Adrenal gland (tissue), 5 donors: Measurements from ENCODE around the gene USP7.

ENCODE experiments used
- CTCF ChIP-seq, 6 experiments: fragments of 450-650 bp in 4 of 6; fragments of 200-600 bp in 2 of 6; sonication (generic) in 1 of 6; IDR thresholded peaks; 1 replicate in 5 of 6; 2 replicates in 1 of 6; pipeline versions ENCODE4 v1.5.1 to v1.8.0; 2016 to 2021; ENCODE audit warnings: antibody characterized with exemption in 6 of 6, mild to moderate bottlenecking in 2 of 6, moderate library complexity in 1 of 6
- POLR2A ChIP-seq, 2 donors: fragments of 450-650 bp; IDR thresholded peaks; one replicate each; pipeline ENCODE4 v1.6.1; 2017; ENCODE audit warnings: antibody characterized with exemption in 2 of 2, mild to moderate bottlenecking in 2 of 2, moderate library complexity in 1 of 2
- donor health status: DM: no; HTN: no; CAD: no.

GRCh38 chr16:8999800-9000199, 36.1 kb upstream of the USP7 start:
- TF ChIP-seq CTCF (IDR thresholded peaks at IDR 0.05) (no peak), POLR2A (IDR thresholded peaks at IDR 0.05) (no peak)
